ENCODE measurements around the gene FRRS1L. TPM values are rescaled to one million over a fixed set of nuclear protein-coding genes. Genes with fewer than 3 reads are reported as not detected.
A peak's percentile ranks its signal among the peaks of the same experiment; 100 is the strongest.

The FRRS1L gene
- total RNA-seq = not detected

- H3K4me3 Mint-ChIP-seq = no peak within 1 kb of the TSS
- no peak for DNase-seq (ENCODE audit: low spot score)
- no peak within 1 kb of the TSS for H3K27ac Mint-ChIP-seq
- ATAC-seq = no peak
- H3K4me1 Mint-ChIP-seq (ENCODE audit: low read depth in 2 of 2) = peaks cover 0 to 2% of the 10 kb centered on the region in 2 donors
- H3K27me3 Mint-ChIP-seq = peaks cover 42 to 51% of the 10 kb centered on the region in 2 donors
- no peaks in the 10 kb centered on the region for H3K9me3 Mint-ChIP-seq
- H3K36me3 Mint-ChIP-seq = no peaks in the 10 kb centered on the region
Observed at GRCh38 chr9:109166771-109167601, at the start of gene FRRS1L. Gene FRRS1L (minus strand): TSS chr9:109167249. CDS start chr9:109167138, 111 bp downstream.

- Mint-ChIP-seq H3K4me3 (no peak overlapping the region), H3K27me3 (peaks cover 22 to 36% of the 10 kb centered on the region in 2 donors), H3K9me3 (no peaks in the 10 kb centered on the region), H3K4me1 (ENCODE audit: low read depth in 2 of 2) (no peaks in the 10 kb centered on the region), H3K27ac (no peak overlapping the region), H3K36me3 (no peaks in the 10 kb centered on the region)
- DNase-seq (ENCODE audit: low spot score) (no peak), ATAC-seq (peak in 1 of 2 donors; percentile 13)
Observed at GRCh38 chr9:109214414-109214813, 47.4 kb upstream of the FRRS1L start.

GRCh38 chr9:109213285-109214121 lies 46.5 kb upstream of the FRRS1L start:
- Mint-ChIP-seq H3K9me3 (no peaks in the 10 kb centered on the region), H3K36me3 (no peaks in the 10 kb centered on the region), H3K27ac (no peak overlapping the region), H3K4me1 (ENCODE audit: low read depth in 2 of 2) (no peaks in the 10 kb centered on the region), H3K4me3 (no peak overlapping the region), H3K27me3 (peaks cover 20 to 29% of the 10 kb centered on the region in 2 donors)
- no peak for ATAC-seq
- DNase-seq (ENCODE audit: low spot score) = no peak

GRCh38 chr9:109212768-109213167 lies 45.7 kb upstream of the FRRS1L start:
- Mint-ChIP-seq H3K27me3 (peaks cover 15 to 27% of the 10 kb centered on the region in 2 donors), H3K4me3 (no peak overlapping the region), H3K4me1 (ENCODE audit: low read depth in 2 of 2) (no peaks in the 10 kb centered on the region), H3K9me3 (no peaks in the 10 kb centered on the region), H3K27ac (no peak overlapping the region), H3K36me3 (no peaks in the 10 kb centered on the region)
- ATAC-seq (no peak), DNase-seq (ENCODE audit: low spot score) (no peak)

GRCh38 chr9:109206670-109207069 lies 39.6 kb upstream of the FRRS1L start:
- H3K27me3 Mint-ChIP-seq = peaks cover 7 to 8% of the 10 kb centered on the region in 2 donors
- peak in 1 of 2 donors; percentile 17 for ATAC-seq
- no peaks in the 10 kb centered on the region for H3K36me3 Mint-ChIP-seq

GRCh38 chr9:109205526-109205925 lies 38.5 kb upstream of the FRRS1L start:
- Mint-ChIP-seq H3K4me1 (ENCODE audit: low read depth in 2 of 2) (no peaks in the 10 kb centered on the region), H3K9me3 (no peaks in the 10 kb centered on the region)
- no peak for ATAC-seq

More at GRCh38 chr9:109206670-109207069, 39.6 kb upstream of the FRRS1L start:
- Mint-ChIP-seq H3K9me3 (no peaks in the 10 kb centered on the region), H3K27ac (no peak overlapping the region), H3K4me3 (no peak overlapping the region), H3K4me1 (ENCODE audit: low read depth in 2 of 2) (no peaks in the 10 kb centered on the region)
- DNase-seq (ENCODE audit: low spot score) = no peak

GRCh38 chr9:109203761-109204360 lies 36.8 kb upstream of the FRRS1L start:
- no peaks in the 10 kb centered on the region for H3K9me3 Mint-ChIP-seq
- no peak for ATAC-seq
- no peaks in the 10 kb centered on the region for H3K36me3 Mint-ChIP-seq
- no peak overlapping the region for H3K27ac Mint-ChIP-seq
- DNase-seq (ENCODE audit: low spot score) = no peak
- H3K4me1 Mint-ChIP-seq (ENCODE audit: low read depth in 2 of 2) = no peaks in the 10 kb centered on the region
- peaks cover 10 to 21% of the 10 kb centered on the region in 2 donors for H3K27me3 Mint-ChIP-seq
- no peak overlapping the region for H3K4me3 Mint-ChIP-seq

More at GRCh38 chr9:109205526-109205925, 38.5 kb upstream of the FRRS1L start:
- Mint-ChIP-seq H3K27me3 (peaks cover 7 to 10% of the 10 kb centered on the region in 2 donors), H3K36me3 (no peaks in the 10 kb centered on the region), H3K4me3 (no peak overlapping the region), H3K27ac (no peak overlapping the region)
- DNase-seq (ENCODE audit: low spot score) = no peak

GRCh38 chr9:109199676-109200075 lies 32.6 kb upstream of the FRRS1L start:
- H3K4me3 Mint-ChIP-seq = no peak overlapping the region
- H3K36me3 Mint-ChIP-seq = no peaks in the 10 kb centered on the region
- peaks cover 8 to 22% of the 10 kb centered on the region in 2 donors for H3K27me3 Mint-ChIP-seq
- no peaks in the 10 kb centered on the region for H3K9me3 Mint-ChIP-seq
- no peak for DNase-seq (ENCODE audit: low spot score)
- H3K27ac Mint-ChIP-seq = no peak overlapping the region
- no peaks in the 10 kb centered on the region for H3K4me1 Mint-ChIP-seq (ENCODE audit: low read depth in 2 of 2)
- ATAC-seq = no peak

GRCh38 chr9:109198736-109199382 lies 31.8 kb upstream of the FRRS1L start:
- no peak overlapping the region for H3K4me3 Mint-ChIP-seq
- H3K4me1 Mint-ChIP-seq (ENCODE audit: low read depth in 2 of 2) = no peaks in the 10 kb centered on the region
- H3K9me3 Mint-ChIP-seq = no peaks in the 10 kb centered on the region
- H3K36me3 Mint-ChIP-seq = no peaks in the 10 kb centered on the region
- no peak for ATAC-seq
- no peak overlapping the region for H3K27ac Mint-ChIP-seq
- DNase-seq (ENCODE audit: low spot score) = no peak
- peaks cover 8 to 22% of the 10 kb centered on the region in 2 donors for H3K27me3 Mint-ChIP-seq

GRCh38 chr9:109193974-109194556 lies 27.0 kb upstream of the FRRS1L start:
- Mint-ChIP-seq H3K36me3 (no peaks in the 10 kb centered on the region), H3K9me3 (no peaks in the 10 kb centered on the region), H3K4me1 (ENCODE audit: low read depth in 2 of 2) (no peaks in the 10 kb centered on the region), H3K27me3 (peaks cover 6 to 12% of the 10 kb centered on the region in 2 donors), H3K4me3 (no peak overlapping the region), H3K27ac (no peak overlapping the region)
- no peak for DNase-seq (ENCODE audit: low spot score)
- no peak for ATAC-seq

- H3K27me3 Mint-ChIP-seq = peaks cover 3 to 9% of the 10 kb centered on the region in 2 donors
- no peak overlapping the region for H3K4me3 Mint-ChIP-seq
- H3K9me3 Mint-ChIP-seq = no peaks in the 10 kb centered on the region
- no peaks in the 10 kb centered on the region for H3K36me3 Mint-ChIP-seq
- ATAC-seq = peak in 1 of 2 donors; percentile 11
- no peak for DNase-seq (ENCODE audit: low spot score)
- H3K27ac Mint-ChIP-seq = no peak overlapping the region
- no peaks in the 10 kb centered on the region for H3K4me1 Mint-ChIP-seq (ENCODE audit: low read depth in 2 of 2)
Observed at GRCh38 chr9:109192732-109193361, 25.8 kb upstream of the FRRS1L start.

GRCh38 chr9:109191746-109192145 lies 24.7 kb upstream of the FRRS1L start:
- Mint-ChIP-seq H3K9me3 (no peaks in the 10 kb centered on the region), H3K4me3 (no peak overlapping the region), H3K4me1 (ENCODE audit: low read depth in 2 of 2) (no peaks in the 10 kb centered on the region), H3K36me3 (no peaks in the 10 kb centered on the region), H3K27ac (no peak overlapping the region), H3K27me3 (peaks cover 7 to 9% of the 10 kb centered on the region in 2 donors)
- ATAC-seq = no peak
- DNase-seq (ENCODE audit: low spot score) = no peak

Data from natural killer cell treated with Interleukin-12 subunit alpha and Interleukin-12 subunit beta and Interleukin-15 and Interleukin-18, amount 100 ng/mL, for 72 hours (primary cell).